ENCODE results near the gene KIAA0825.
"Not testable (repeated sequence)": the region's sequence is repeated elsewhere in the genome, so short reads cannot be mapped to it uniquely, and the experiment has no call there.

Gene KIAA0825

GRCh38 chr5:94174748-94175411 is 443.5 kb downstream of the KIAA0825 start:
- no peak for DNase-seq (ENCODE audit: low read depth)

DNA sequence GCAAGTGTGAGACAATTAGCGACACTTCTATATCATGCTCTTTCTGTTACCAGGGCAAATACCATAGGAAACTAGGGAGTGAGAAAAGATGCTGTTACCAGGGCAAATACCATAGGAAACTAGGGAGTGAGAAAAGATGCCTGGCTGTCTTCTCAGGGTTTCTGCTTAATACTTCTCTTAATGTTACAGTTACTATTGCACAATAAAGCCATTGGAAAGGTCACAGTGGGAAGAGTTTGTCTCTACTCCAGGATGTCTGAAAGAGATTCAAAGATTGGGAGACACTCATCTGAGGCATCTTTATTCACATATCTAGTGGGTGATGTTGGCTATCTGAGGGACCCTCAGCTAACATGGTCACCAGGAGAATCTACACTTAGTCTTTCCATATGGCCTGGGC is 445.3 kb downstream of the KIAA0825 start:
- no peak for DNase-seq (ENCODE audit: low read depth)

DNA sequence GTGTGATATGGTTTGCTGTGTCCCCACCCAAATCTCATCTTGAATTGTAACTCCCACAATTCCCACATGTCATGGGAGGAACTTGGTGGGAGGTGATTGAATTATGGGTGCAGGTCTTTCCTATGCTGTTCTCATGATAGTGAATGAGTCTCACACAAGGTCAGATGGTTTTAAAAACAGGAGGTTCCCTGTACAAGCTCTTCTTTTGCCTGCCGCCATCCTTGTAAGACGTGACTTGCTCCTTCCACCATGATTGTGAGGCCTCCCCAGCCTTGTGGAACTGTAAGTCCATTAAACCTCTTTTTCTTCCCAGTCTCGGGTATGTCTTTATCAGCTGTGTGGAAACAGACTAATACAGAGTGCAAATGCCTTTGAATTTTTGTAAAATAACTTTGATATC is 447.3 kb downstream of the KIAA0825 start:
- not testable (repeated sequence) for DNase-seq (ENCODE audit: low read depth)

GRCh38 chr5:94170158-94170557 is 448.2 kb downstream of the KIAA0825 start:
- DNase-seq (ENCODE audit: low read depth), result not testable (repeated sequence)

GRCh38 chr5:94168151-94168550 is 450.3 kb downstream of the KIAA0825 start:
- DNase-seq (ENCODE audit: low read depth), result no peak

DNA sequence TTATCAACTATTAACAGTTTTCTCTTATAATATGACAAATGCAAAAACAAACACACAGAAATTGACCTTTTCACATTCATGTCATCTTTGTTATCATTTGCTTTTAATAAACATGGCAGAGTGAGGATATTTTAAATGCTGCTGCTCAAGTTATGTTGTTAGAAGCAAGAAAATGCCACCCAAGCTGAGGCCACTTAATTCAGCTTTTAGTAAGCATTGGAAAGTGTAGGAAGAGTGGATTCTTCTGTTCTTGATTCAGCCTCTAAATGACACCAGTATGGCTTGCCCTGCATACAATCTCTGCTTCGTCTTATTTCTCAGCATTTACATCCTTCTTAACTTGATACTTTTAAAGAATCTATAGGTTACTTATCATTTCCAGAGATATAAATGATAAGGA is 456.6 kb downstream of the KIAA0825 start:
- DNase-seq (ENCODE audit: low read depth), result no peak

GRCh38 chr5:94159144-94159543 is 459.3 kb downstream of the KIAA0825 start:
- no peak for DNase-seq (ENCODE audit: low read depth)

DNA sequence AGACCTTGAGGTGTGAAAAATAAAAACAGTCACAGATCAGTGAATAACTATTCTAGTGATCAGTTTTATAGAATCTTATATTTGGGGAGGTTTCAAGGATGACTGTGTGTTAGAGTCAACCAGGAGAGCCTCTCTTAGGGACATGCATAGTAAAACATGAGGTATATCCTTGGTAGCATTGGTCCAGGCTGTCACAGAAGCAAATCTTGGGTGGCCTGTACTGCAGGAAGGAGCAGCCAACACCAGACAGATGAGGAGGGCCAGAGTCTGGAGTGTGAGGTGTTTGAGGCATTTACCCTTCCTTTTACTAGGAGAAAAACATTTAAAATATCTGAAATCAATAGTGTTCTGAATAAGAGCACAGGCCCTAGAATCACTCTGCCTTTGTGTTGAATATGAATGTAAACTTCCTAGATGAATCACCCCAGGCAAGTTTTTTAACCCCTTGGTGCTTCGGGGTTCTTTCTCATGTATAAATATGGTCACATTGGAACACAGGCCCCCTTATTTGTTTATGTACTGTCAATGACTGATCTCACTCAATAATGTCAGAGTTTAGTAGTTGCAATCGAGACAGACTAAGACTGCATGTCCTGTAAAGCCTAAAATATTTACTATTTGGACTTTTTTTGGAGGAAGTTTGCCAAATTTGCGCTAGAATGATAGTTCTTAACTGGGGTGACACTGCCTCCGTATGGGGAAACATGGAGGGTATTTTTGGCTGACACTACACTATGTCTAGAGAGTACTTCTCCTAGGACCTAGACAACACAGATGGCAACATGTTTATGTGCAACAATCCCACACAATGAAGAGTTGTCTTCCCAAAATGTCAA is 460.5 kb downstream of the KIAA0825 start:
- no peak for DNase-seq (ENCODE audit: low read depth)

- no peak for DNase-seq (ENCODE audit: low read depth)
These were observed 463.7 kb downstream of the KIAA0825 start for GRCh38 chr5:94154672-94155071.

- DNase-seq (ENCODE audit: low read depth), result no peak
These were observed 464.5 kb downstream of the KIAA0825 start for GRCh38 chr5:94153736-94154450.

GRCh38 chr5:94143621-94144020 is 474.8 kb downstream of the KIAA0825 start:
- not testable (repeated sequence) for DNase-seq (ENCODE audit: low read depth)

- DNase-seq (ENCODE audit: low read depth), result no peak
These were observed 478.1 kb downstream of the KIAA0825 start for GRCh38 chr5:94140300-94140699.

DNA sequence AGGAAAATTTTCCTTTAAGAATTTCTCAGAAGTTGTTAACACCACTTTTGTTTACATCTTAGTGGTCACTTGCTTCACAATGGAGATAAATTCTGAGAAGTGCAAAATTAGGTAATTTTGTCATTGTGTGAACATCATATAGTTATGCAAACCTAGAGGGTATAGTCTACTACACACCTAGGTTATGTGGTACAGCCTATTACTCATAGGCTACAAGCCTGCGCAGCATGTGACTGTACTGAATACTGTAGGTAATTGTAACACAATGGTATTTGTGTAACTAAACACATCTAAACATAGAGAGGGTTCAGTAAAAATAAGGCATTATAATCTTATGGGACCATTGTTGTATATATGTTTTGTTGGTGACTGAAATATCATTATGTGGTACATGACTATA is 488.3 kb downstream of the KIAA0825 start:
- DNase-seq (ENCODE audit: low read depth), result no peak

- no peak for DNase-seq (ENCODE audit: low read depth)
These were observed 493.3 kb downstream of the KIAA0825 start for GRCh38 chr5:94125107-94125506.

GRCh38 chr5:94116317-94116716 is 502.1 kb downstream of the KIAA0825 start:
- DNase-seq (ENCODE audit: low read depth), result not testable (repeated sequence)

GRCh38 chr5:94113087-94113486 is 505.3 kb downstream of the KIAA0825 start:
- no peak for DNase-seq (ENCODE audit: low read depth)

GRCh38 chr5:94111209-94112004 is 507.0 kb downstream of the KIAA0825 start:
- peak; percentile 84 for DNase-seq (ENCODE audit: low read depth)

- no peak for DNase-seq (ENCODE audit: low read depth)
These were observed 514.7 kb downstream of the KIAA0825 start for GRCh38 chr5:94103514-94104245.

All from activated T-cell treated with anti-CD3 and anti-CD28 coated beads for 1 hour (primary cell).